Activated T-cell treated with anti-CD3 and anti-CD28 coated beads, Interleukin-2, amount 50 U/mL, for 72 hours (primary cell): ENCODE measurements around the gene STOML1. TPM values are rescaled to one million over a fixed set of nuclear protein-coding genes. Genes with fewer than 3 reads are reported as not detected.

Experiments used
- ATAC-seq, 2 donors: fragments of 150-1000 bp; cut with Tn5 transposase; replicated peaks in 1 of 2; 2 replicates each; pipeline ENCODE4 v1.10.0; 2021; ENCODE audit warnings: moderate library complexity in 2 of 2, mild to moderate bottlenecking in 1 of 2
- DNase-seq, 2 donors: peaks; one replicate each; pipeline ENCODE4 v3.0.0; 2021 to 2022; ENCODE audit warnings: mixed read lengths in 1 of 2
- H3K27ac Mint-ChIP-seq: one replicate; pipeline ENCODE4 v1.8.0; 2022; ENCODE audit warnings: mild to moderate bottlenecking, moderate library complexity, mixed read lengths
- H3K27me3 Mint-ChIP-seq: one replicate; pipeline ENCODE4 v1.8.0; 2022; ENCODE audit warnings: low read depth, mixed read lengths
- H3K36me3 Mint-ChIP-seq, 2 donors: one replicate each; pipeline ENCODE4 v1.8.0; 2022; ENCODE audit warnings: mixed read lengths in 2 of 2, mild to moderate bottlenecking in 1 of 2; ENCODE audit not compliant: insufficient read depth in 2 of 2
- H3K4me1 Mint-ChIP-seq: one replicate; pipeline ENCODE4 v1.8.0; 2022; ENCODE audit warnings: low read depth, mixed read lengths
- H3K4me3 Mint-ChIP-seq, 2 donors: one replicate each; pipeline ENCODE4 v1.8.0; 2022; ENCODE audit warnings: mild to moderate bottlenecking in 2 of 2, mixed read lengths in 2 of 2, moderate library complexity in 2 of 2
- H3K9me3 Mint-ChIP-seq, 2 donors: one replicate each; pipeline ENCODE4 v1.8.0; 2022; ENCODE audit warnings: mixed read lengths in 2 of 2
- total RNA-seq, 2 donors: library from RNA; stranded (reverse); gene quantifications; one replicate each; pipeline ENCODE4 v1.2.3, GENCODE V29; 2022

Gene STOML1
- total RNA-seq, 2 donors from 2014 or later = 7.2 to 15.1 TPM

GRCh38 chr15:73989001-73989798 is 2.9 kb downstream of the STOML1 start:
- H3K4me1 Mint-ChIP-seq = peaks cover 71% of the 10 kb centered on the region
- no peak overlapping the region for H3K27ac Mint-ChIP-seq
- no peaks in the 10 kb centered on the region for H3K9me3 Mint-ChIP-seq
- DNase-seq (no peak), ATAC-seq (no peak)
- H3K27me3 Mint-ChIP-seq = no peaks in the 10 kb centered on the region
- H3K4me3 Mint-ChIP-seq = no peak overlapping the region
- peaks cover 0 to under 1% of the 10 kb centered on the region in 2 donors for H3K36me3 Mint-ChIP-seq

GRCh38 chr15:73988445-73988969 is 3.6 kb downstream of the STOML1 start:
- Mint-ChIP-seq H3K4me1 (peaks cover 71% of the 10 kb centered on the region), H3K36me3 (no peaks in the 10 kb centered on the region), H3K9me3 (no peaks in the 10 kb centered on the region), H3K27me3 (no peaks in the 10 kb centered on the region), H3K27ac (no peak overlapping the region), H3K4me3 (no peak overlapping the region)
- DNase-seq = no peak
- ATAC-seq = no peak

- no peak overlapping the region for H3K4me3 Mint-ChIP-seq
- DNase-seq = no peak
- no peaks in the 10 kb centered on the region for H3K27me3 Mint-ChIP-seq
- no peaks in the 10 kb centered on the region for H3K9me3 Mint-ChIP-seq
- peaks cover 72% of the 10 kb centered on the region for H3K4me1 Mint-ChIP-seq
- no peak for ATAC-seq
- H3K27ac Mint-ChIP-seq = no peak overlapping the region
- H3K36me3 Mint-ChIP-seq = no peaks in the 10 kb centered on the region
Observed at GRCh38 chr15:73987681-73988444, 4.2 kb downstream of the STOML1 start.

GRCh38 chr15:73987250-73987649 is 4.8 kb downstream of the STOML1 start:
- no peak for DNase-seq
- ATAC-seq = no peak
- no peaks in the 10 kb centered on the region for H3K36me3 Mint-ChIP-seq
- no peak overlapping the region for H3K27ac Mint-ChIP-seq
- H3K27me3 Mint-ChIP-seq = no peaks in the 10 kb centered on the region
- no peak overlapping the region for H3K4me3 Mint-ChIP-seq
- peaks cover 72% of the 10 kb centered on the region for H3K4me1 Mint-ChIP-seq
- H3K9me3 Mint-ChIP-seq = no peaks in the 10 kb centered on the region

GRCh38 chr15:73986776-73987056 is 5.4 kb downstream of the STOML1 start:
- no peak overlapping the region for H3K27ac Mint-ChIP-seq
- no peak for DNase-seq
- H3K27me3 Mint-ChIP-seq = no peaks in the 10 kb centered on the region
- no peak for ATAC-seq
- no peaks in the 10 kb centered on the region for H3K36me3 Mint-ChIP-seq
- peaks cover 77% of the 10 kb centered on the region for H3K4me1 Mint-ChIP-seq
- no peaks in the 10 kb centered on the region for H3K9me3 Mint-ChIP-seq
- no peak overlapping the region for H3K4me3 Mint-ChIP-seq

GRCh38 chr15:73986055-73986775 is 5.9 kb downstream of the STOML1 start:
- Mint-ChIP-seq H3K27ac (no peak overlapping the region), H3K27me3 (no peaks in the 10 kb centered on the region), H3K9me3 (no peaks in the 10 kb centered on the region)

GRCh38 chr15:73985101-73985873 is 6.8 kb downstream of the STOML1 start:
- peaks cover 78% of the 10 kb centered on the region for H3K4me1 Mint-ChIP-seq
- H3K27ac Mint-ChIP-seq = no peak overlapping the region

More at GRCh38 chr15:73986055-73986775, 5.9 kb downstream of the STOML1 start:
- Mint-ChIP-seq H3K4me1 (peaks cover 79% of the 10 kb centered on the region), H3K36me3 (no peaks in the 10 kb centered on the region), H3K4me3 (no peak overlapping the region)
- no peak for DNase-seq
- ATAC-seq = no peak

GRCh38 chr15:73984208-73984979 is 7.7 kb downstream of the STOML1 start:
- Mint-ChIP-seq H3K36me3 (no peaks in the 10 kb centered on the region), H3K27ac (no peak overlapping the region), H3K4me1 (peaks cover 74% of the 10 kb centered on the region), H3K27me3 (no peaks in the 10 kb centered on the region), H3K9me3 (no peaks in the 10 kb centered on the region), H3K4me3 (no peak overlapping the region)
- ATAC-seq (no peak), DNase-seq (no peak)

More at GRCh38 chr15:73985101-73985873, 6.8 kb downstream of the STOML1 start:
- ATAC-seq (no peak), DNase-seq (no peak)
- H3K9me3 Mint-ChIP-seq = no peaks in the 10 kb centered on the region
- H3K36me3 Mint-ChIP-seq = no peaks in the 10 kb centered on the region
- H3K27me3 Mint-ChIP-seq = no peaks in the 10 kb centered on the region
- H3K4me3 Mint-ChIP-seq = no peak overlapping the region

- Mint-ChIP-seq H3K9me3 (no peaks in the 10 kb centered on the region), H3K4me1 (peaks cover 78% of the 10 kb centered on the region), H3K27ac (no peak overlapping the region), H3K27me3 (no peaks in the 10 kb centered on the region), H3K4me3 (no peak overlapping the region), H3K36me3 (no peaks in the 10 kb centered on the region)
- ATAC-seq (no peak), DNase-seq (no peak)
Observed at GRCh38 chr15:73983773-73984172, 8.3 kb downstream of the STOML1 start.

GRCh38 chr15:73983211-73983727 is 8.8 kb downstream of the STOML1 start:
- peaks cover 82% of the 10 kb centered on the region for H3K4me1 Mint-ChIP-seq
- H3K9me3 Mint-ChIP-seq = no peaks in the 10 kb centered on the region
- no peak for DNase-seq
- H3K27ac Mint-ChIP-seq = no peak overlapping the region
- H3K36me3 Mint-ChIP-seq = no peaks in the 10 kb centered on the region
- no peak overlapping the region for H3K4me3 Mint-ChIP-seq
- ATAC-seq = no peak
- no peaks in the 10 kb centered on the region for H3K27me3 Mint-ChIP-seq

- no peaks in the 10 kb centered on the region for H3K27me3 Mint-ChIP-seq
- H3K4me1 Mint-ChIP-seq = peaks cover 77% of the 10 kb centered on the region
- DNase-seq = peak; percentile 59 to 71
- H3K4me3 Mint-ChIP-seq = peak overlapping the region; percentile 67 to 79
- peak; percentile 81 to 90 for ATAC-seq
- peak overlapping the region; percentile 91 for H3K27ac Mint-ChIP-seq
- no peaks in the 10 kb centered on the region for H3K9me3 Mint-ChIP-seq
- no peaks in the 10 kb centered on the region for H3K36me3 Mint-ChIP-seq
Observed at GRCh38 chr15:73982222-73982962, 9.7 kb downstream of the STOML1 start.
